CD1c-positive myeloid dendritic cell (primary cell): ENCODE data around the gene XXYLT1.
A peak's percentile ranks its signal among the peaks of the same experiment; 100 is the strongest.

Experiments
- DNase-seq: peaks from one replicate; pipeline ENCODE4 v3.0.0-alpha.2; 2016; ENCODE audit errors: extremely low spot score

The XXYLT1 gene

GRCh38 chr3:195267096-195267495, 3.9 kb downstream of the XXYLT1 start:
- no peak for DNase-seq

- no peak for DNase-seq
These were observed 4.5 kb downstream of the XXYLT1 start for GRCh38 chr3:195266428-195266827.

GRCh38 chr3:195265363-195265976, 5.5 kb downstream of the XXYLT1 start:
- no peak for DNase-seq

GRCh38 chr3:195263925-195264600, 6.9 kb downstream of the XXYLT1 start:
- no peak for DNase-seq

GRCh38 chr3:195263193-195263924, 7.6 kb downstream of the XXYLT1 start:
- DNase-seq, result peak; percentile 17

- DNase-seq, result no peak
These were observed 9.0 kb downstream of the XXYLT1 start for GRCh38 chr3:195261925-195262324.

GRCh38 chr3:195260280-195260905, 10.6 kb downstream of the XXYLT1 start:
- peak; percentile 82 for DNase-seq

GRCh38 chr3:195259475-195260279, 11.3 kb downstream of the XXYLT1 start:
- peak; percentile 90 for DNase-seq

- no peak for DNase-seq
These were observed 11.8 kb downstream of the XXYLT1 start for GRCh38 chr3:195259154-195259474.

GRCh38 chr3:195258449-195259153, 12.4 kb downstream of the XXYLT1 start:
- no peak for DNase-seq

- no peak for DNase-seq
These were observed 13.2 kb downstream of the XXYLT1 start for GRCh38 chr3:195257454-195258448.

- no peak for DNase-seq
These were observed 14.1 kb downstream of the XXYLT1 start for GRCh38 chr3:195256639-195257453.

GRCh38 chr3:195255571-195256501, 15.1 kb downstream of the XXYLT1 start:
- no peak for DNase-seq

GRCh38 chr3:195255176-195255500, 15.8 kb downstream of the XXYLT1 start:
- DNase-seq, result no peak

- no peak for DNase-seq
These were observed 16.3 kb downstream of the XXYLT1 start for GRCh38 chr3:195254454-195255175.

- DNase-seq, result no peak
These were observed 17.0 kb downstream of the XXYLT1 start for GRCh38 chr3:195253923-195254432.
